GM12874 (cell line): ENCODE data around the gene CLEC2B.

Source experiments
- TF ChIP-seq, protein P1 (sequence below): IDR thresholded peaks from 2 replicates; pipeline ENCODE4 v1.5.1; 2011; ENCODE audit warnings: low read depth, mild to moderate bottlenecking, control low read depth, low read length, moderate library complexity; ENCODE audit not compliant: insufficient read depth

CLEC2B gene

DNA sequence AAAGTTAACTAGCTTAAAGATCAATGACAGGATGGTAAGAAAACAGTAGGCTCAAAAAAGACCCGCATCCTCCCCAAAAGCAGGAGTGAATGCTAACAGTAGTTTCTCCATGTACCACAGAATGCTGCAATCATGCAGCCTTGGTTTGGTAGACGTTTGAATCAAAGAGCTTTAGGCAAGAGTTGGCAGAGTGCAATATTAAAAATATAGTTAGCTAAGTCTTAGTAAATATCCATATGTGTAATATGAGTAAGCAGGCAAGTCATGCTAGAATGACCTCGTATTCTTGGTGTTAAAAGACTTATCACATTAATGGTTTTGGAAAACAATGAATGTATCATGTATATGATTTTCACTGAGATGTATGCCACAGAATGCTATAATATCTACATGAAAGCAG lies 60.6 kb downstream of the CLEC2B start:
- TF ChIP-seq, protein P1, sequence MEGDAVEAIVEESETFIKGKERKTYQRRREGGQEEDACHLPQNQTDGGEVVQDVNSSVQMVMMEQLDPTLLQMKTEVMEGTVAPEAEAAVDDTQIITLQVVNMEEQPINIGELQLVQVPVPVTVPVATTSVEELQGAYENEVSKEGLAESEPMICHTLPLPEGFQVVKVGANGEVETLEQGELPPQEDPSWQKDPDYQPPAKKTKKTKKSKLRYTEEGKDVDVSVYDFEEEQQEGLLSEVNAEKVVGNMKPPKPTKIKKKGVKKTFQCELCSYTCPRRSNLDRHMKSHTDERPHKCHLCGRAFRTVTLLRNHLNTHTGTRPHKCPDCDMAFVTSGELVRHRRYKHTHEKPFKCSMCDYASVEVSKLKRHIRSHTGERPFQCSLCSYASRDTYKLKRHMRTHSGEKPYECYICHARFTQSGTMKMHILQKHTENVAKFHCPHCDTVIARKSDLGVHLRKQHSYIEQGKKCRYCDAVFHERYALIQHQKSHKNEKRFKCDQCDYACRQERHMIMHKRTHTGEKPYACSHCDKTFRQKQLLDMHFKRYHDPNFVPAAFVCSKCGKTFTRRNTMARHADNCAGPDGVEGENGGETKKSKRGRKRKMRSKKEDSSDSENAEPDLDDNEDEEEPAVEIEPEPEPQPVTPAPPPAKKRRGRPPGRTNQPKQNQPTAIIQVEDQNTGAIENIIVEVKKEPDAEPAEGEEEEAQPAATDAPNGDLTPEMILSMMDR = no peak

DNA sequence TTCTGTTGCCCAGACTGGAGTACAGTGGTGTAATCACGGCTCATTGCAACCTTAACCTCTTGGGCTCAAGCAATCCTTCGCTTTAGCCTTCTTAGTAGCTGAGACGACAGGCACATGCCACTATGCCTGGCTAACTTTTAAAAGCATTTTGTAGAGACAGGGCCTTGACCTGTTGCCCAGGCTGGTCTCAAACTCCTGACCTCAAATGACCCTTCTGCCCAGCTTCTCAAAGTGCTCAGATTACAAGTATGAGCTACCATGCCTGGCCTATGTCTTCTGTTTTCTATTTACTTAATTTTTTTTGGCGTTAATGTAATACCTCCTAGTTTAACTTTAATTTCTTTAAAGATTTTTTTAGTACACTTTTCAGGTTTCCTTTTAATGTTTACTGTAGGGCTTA lies 62.4 kb downstream of the CLEC2B start:
- TF ChIP-seq, protein P1 = no peak

- TF ChIP-seq, protein P1 = no peak
These were observed 63.3 kb downstream of the CLEC2B start for GRCh38 chr12:9805883-9806282.
